ENCODE results near the gene TANC1.

TANC1 gene

GRCh38 chr2:158926478-158926948 lies 41.9 kb upstream of the TANC1 start:
- H3K4me1 ChIP-seq, result peaks cover 0 to 12% (median 1%) of the 10 kb centered on the region in 4 donors
- intact Hi-C loops (cut with DNase I; ENCODE audit: low total_unique reads), result no loop called here
- H3K9me3 ChIP-seq, result no peaks in the 10 kb centered on the region
- no peak overlapping the region for H3K27ac ChIP-seq
- TF ChIP-seq CTCF (IDR thresholded peaks at IDR 0.05), result no peak
- no peak overlapping the region for H3K4me3 ChIP-seq
- no peak for DNase-seq
- no peaks in the 10 kb centered on the region for H3K27me3 ChIP-seq
- no peaks in the 10 kb centered on the region for H3K36me3 ChIP-seq

- no peak for TF ChIP-seq CTCF (IDR thresholded peaks at IDR 0.05)
- Histone ChIP-seq H3K4me3 (no peak overlapping the region), H3K4me1 (peaks cover 0 to 6% (median 2%) of the 10 kb centered on the region in 4 donors), H3K36me3 (no peaks in the 10 kb centered on the region), H3K27ac (no peak overlapping the region), H3K27me3 (no peaks in the 10 kb centered on the region), H3K9me3 (no peaks in the 10 kb centered on the region)
- DNase-seq, result no peak
- intact Hi-C loops (cut with DNase I; ENCODE audit: low total_unique reads), result no loop called here
Observed at GRCh38 chr2:158928515-158928914, 39.9 kb upstream of the TANC1 start.

GRCh38 chr2:158928965-158929364 lies 39.5 kb upstream of the TANC1 start:
- no peaks in the 10 kb centered on the region for H3K9me3 ChIP-seq
- H3K4me3 ChIP-seq, result no peak overlapping the region
- no peak for TF ChIP-seq CTCF (IDR thresholded peaks at IDR 0.05)
- no peaks in the 10 kb centered on the region for H3K36me3 ChIP-seq
- H3K4me1 ChIP-seq, result peaks cover 0 to 6% (median 2%) of the 10 kb centered on the region in 4 donors
- H3K27ac ChIP-seq, result no peak overlapping the region
- no peak for DNase-seq
- intact Hi-C loops (cut with DNase I; ENCODE audit: low total_unique reads), result no loop called here
- H3K27me3 ChIP-seq, result no peaks in the 10 kb centered on the region

- TF ChIP-seq CTCF (IDR thresholded peaks at IDR 0.05), result no peak
- H3K27ac ChIP-seq, result no peak overlapping the region
- H3K27me3 ChIP-seq, result no peaks in the 10 kb centered on the region
- H3K9me3 ChIP-seq, result no peaks in the 10 kb centered on the region
- no peak overlapping the region for H3K4me3 ChIP-seq
- peaks cover 0 to 11% (median 2%) of the 10 kb centered on the region in 4 donors for H3K4me1 ChIP-seq
- DNase-seq, result no peak
- H3K36me3 ChIP-seq, result no peaks in the 10 kb centered on the region
- intact Hi-C loops (cut with DNase I; ENCODE audit: low total_unique reads), result no loop called here
Observed at GRCh38 chr2:158931572-158931971, 36.9 kb upstream of the TANC1 start.

GRCh38 chr2:158932131-158932645 lies 36.3 kb upstream of the TANC1 start:
- Histone ChIP-seq H3K27ac (no peak overlapping the region), H3K4me1 (peaks cover 0 to 11% (median 2%) of the 10 kb centered on the region in 4 donors), H3K9me3 (no peaks in the 10 kb centered on the region), H3K36me3 (no peaks in the 10 kb centered on the region), H3K4me3 (no peak overlapping the region), H3K27me3 (no peaks in the 10 kb centered on the region)
- TF ChIP-seq CTCF (IDR thresholded peaks at IDR 0.05), result no peak
- no peak for DNase-seq
- intact Hi-C loops (cut with DNase I; ENCODE audit: low total_unique reads), result no loop called here

- no peak for TF ChIP-seq CTCF (IDR thresholded peaks at IDR 0.05)
- intact Hi-C loops (cut with DNase I; ENCODE audit: low total_unique reads), result no loop called here
Observed at GRCh38 chr2:158934170-158934569, 34.3 kb upstream of the TANC1 start.

More at GRCh38 chr2:158934170-158934569, 34.3 kb upstream of the TANC1 start:
- Histone ChIP-seq H3K27ac (no peak overlapping the region), H3K27me3 (no peaks in the 10 kb centered on the region), H3K9me3 (no peaks in the 10 kb centered on the region), H3K4me3 (no peak overlapping the region), H3K4me1 (peaks cover 0 to 11% (median 2%) of the 10 kb centered on the region in 4 donors), H3K36me3 (no peaks in the 10 kb centered on the region)
- DNase-seq, result no peak

Measured in tibial artery (tissue), 4 donors.